Measurements from ENCODE around the gene COL17A1. TPM values are rescaled to one million over a fixed set of nuclear protein-coding genes. Genes with fewer than 3 reads are reported as not detected.

The COL17A1 gene
- total RNA-seq, 2 donors from 2014 or later = 115 to 249 TPM

DNA sequence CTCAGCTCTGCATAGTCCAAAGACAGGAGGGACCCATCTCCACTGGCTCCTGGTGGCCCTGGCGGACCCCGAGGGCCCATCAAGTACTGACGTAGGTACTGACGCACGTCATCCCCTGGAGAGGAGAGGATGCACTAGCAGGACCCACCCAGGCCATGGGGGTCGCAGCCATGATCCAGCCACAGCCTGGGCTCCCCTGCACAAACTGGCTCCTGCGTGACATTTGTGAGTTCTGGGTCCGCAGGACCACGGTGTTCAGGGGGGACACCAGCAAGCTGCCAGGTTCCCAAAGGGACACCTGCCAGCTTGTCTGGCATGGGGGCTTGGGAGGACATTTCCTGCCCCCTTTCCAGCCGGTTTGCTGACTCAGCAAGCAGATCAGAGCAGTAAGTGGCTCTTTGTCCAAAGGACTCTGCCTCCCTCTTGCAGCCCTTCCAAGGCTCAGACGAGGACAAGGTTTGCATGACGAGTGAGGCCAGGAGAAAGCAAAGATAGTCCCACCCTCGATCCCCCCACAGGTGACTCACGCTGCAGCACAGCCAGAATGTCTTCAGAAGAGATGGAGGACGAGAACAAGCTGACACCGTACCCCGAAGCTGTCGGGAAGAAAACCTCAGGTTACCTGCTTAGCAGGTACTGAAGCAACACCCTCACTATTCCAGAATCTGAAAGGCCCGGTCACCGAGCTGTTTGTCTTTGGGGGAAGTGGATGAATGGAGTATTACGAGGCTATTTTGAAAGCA, 49.0 kb downstream of the COL17A1 start:
- Histone ChIP-seq H3K27ac (no peak overlapping the region), H3K9me3 (no peaks in the 10 kb centered on the region), H3K36me3 (no peaks in the 10 kb centered on the region), H3K27me3 (no peaks in the 10 kb centered on the region), H3K4me3 (no peak overlapping the region), H3K4me1 (no peaks in the 10 kb centered on the region), H3K9ac (ENCODE audit: low read depth in 2 of 2, low read length in 2 of 2) (no peak overlapping the region)
- intact Hi-C loops (cut with DNase I) = no loop called here
- TF ChIP-seq, protein P1, sequence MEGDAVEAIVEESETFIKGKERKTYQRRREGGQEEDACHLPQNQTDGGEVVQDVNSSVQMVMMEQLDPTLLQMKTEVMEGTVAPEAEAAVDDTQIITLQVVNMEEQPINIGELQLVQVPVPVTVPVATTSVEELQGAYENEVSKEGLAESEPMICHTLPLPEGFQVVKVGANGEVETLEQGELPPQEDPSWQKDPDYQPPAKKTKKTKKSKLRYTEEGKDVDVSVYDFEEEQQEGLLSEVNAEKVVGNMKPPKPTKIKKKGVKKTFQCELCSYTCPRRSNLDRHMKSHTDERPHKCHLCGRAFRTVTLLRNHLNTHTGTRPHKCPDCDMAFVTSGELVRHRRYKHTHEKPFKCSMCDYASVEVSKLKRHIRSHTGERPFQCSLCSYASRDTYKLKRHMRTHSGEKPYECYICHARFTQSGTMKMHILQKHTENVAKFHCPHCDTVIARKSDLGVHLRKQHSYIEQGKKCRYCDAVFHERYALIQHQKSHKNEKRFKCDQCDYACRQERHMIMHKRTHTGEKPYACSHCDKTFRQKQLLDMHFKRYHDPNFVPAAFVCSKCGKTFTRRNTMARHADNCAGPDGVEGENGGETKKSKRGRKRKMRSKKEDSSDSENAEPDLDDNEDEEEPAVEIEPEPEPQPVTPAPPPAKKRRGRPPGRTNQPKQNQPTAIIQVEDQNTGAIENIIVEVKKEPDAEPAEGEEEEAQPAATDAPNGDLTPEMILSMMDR (IDR thresholded peaks at IDR 0.05) = no peak
- DNase-seq = no peak

DNA sequence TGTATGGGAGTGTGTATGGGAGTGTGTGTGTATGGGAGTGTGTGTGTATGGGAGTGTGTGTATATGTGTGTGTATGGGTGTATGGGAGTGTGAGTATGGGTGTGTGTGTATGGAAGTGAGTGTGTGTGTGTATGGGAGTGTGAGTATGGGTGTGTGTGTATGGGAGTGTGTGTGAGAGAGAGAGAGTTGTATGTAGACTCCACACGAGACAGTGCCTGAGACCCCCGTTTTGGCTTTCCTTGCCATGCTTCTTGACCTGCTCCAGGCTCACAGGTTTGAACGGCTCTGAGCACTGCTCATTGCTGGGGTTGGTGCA, 49.7 kb downstream of the COL17A1 start:
- TF ChIP-seq, protein P1 (IDR thresholded peaks at IDR 0.05) = no peak
- H3K27ac ChIP-seq = no peak overlapping the region
- no peak overlapping the region for H3K9ac ChIP-seq (ENCODE audit: low read depth in 2 of 2, low read length in 2 of 2)
- no peaks in the 10 kb centered on the region for H3K27me3 ChIP-seq
- H3K9me3 ChIP-seq = no peaks in the 10 kb centered on the region
- intact Hi-C loops (cut with DNase I) = no loop called here
- no peaks in the 10 kb centered on the region for H3K36me3 ChIP-seq
- no peak for DNase-seq
- H3K4me1 ChIP-seq = no peaks in the 10 kb centered on the region
- H3K4me3 ChIP-seq = no peak overlapping the region

DNA sequence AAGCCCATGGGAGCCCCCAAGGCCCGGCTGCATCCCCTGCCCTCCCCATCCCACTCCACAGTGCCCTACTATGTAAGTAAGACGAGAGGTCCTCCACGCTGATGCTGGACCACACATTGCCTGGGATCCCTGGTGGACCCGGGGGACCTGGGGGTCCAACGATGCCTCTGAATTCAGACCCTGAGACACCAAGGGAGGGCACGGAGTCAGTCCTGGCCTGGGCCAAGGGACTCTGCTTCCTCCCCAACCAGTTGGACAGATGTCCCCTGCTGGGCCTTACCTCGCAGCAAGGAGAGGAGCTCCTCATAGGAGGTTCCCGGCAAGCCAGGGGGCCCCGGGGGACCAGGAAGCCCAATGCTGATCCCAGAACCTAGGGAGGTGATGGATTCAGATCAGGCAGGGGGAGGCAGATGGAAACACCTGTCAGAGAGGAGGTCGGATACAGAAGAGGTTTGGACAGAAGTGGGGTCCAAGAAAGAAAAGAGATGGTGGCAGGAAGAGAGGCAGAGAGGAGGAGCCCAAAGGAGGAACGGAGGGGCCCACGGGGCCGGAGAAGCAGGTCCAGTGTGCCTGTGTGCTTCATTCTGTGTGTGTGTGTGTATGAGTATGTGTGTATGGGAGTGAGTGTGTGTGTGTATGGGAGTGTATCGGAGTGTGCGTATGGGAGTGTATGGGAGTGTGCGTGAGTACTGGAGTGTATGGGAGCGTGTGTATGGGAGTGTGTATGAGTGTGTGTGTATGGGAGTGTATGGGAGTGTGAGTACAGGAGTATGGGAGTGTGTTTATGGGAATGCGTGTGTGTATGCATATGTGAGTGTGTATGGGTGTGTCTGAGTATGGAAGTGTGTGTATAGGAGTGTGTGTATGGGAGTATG, 50.2 kb downstream of the COL17A1 start:
- H3K27ac ChIP-seq = no peak overlapping the region
- H3K27me3 ChIP-seq = no peaks in the 10 kb centered on the region
- no peaks in the 10 kb centered on the region for H3K36me3 ChIP-seq
- TF ChIP-seq, protein P1 (IDR thresholded peaks at IDR 0.05) = no peak
- H3K9me3 ChIP-seq = no peaks in the 10 kb centered on the region
- H3K9ac ChIP-seq (ENCODE audit: low read depth in 2 of 2, low read length in 2 of 2) = no peak overlapping the region
- DNase-seq = no peak
- intact Hi-C loops (cut with DNase I) = no loop called here
- no peaks in the 10 kb centered on the region for H3K4me1 ChIP-seq
- no peak overlapping the region for H3K4me3 ChIP-seq

DNA sequence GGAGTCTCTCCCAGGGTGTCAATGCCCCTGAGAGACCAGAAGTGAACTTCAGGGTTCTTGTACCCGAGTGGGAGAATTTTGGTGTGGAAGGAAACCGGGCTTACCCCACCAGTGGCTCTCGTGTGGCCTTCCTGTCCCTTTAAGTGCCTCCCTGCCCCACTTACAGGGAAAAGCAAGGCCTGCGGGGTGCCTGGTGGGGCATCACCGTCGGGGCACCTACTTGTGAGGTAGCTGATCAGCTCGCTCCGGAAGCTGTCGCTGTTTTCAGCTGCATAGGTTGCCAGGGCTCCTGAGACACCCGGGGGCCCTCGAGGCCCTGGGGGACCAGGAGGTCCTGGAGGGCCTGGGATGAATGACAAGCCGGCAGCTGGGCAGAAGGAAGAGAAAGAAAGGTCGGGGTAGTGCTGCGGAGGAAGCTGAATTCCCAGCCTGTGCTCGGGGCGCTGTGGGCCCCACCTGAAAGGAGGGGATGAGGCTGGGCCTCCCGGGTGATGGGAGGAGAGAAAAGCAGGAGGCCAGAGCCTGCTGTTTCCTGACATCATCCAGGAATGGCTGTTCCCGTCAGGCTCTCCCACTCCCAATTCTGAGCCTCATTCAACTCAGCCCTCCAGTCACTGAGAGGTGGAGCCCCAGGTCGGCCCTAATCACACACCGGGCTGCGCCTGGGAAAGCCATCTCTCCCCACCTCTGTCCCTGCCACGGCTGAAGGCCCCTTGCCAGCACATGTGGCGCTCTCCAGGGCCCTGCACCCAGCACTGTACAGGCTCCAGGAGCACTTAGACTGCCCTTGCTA, 51.1 kb downstream of the COL17A1 start:
- Histone ChIP-seq H3K4me1 (no peaks in the 10 kb centered on the region), H3K27me3 (no peaks in the 10 kb centered on the region), H3K9me3 (no peaks in the 10 kb centered on the region), H3K9ac (ENCODE audit: low read depth in 2 of 2, low read length in 2 of 2) (no peak overlapping the region), H3K27ac (no peak overlapping the region), H3K36me3 (no peaks in the 10 kb centered on the region), H3K4me3 (no peak overlapping the region)
- intact Hi-C loops (cut with DNase I) = no loop called here
- DNase-seq = no peak
- TF ChIP-seq, protein P1 (IDR thresholded peaks at IDR 0.05) = no peak

- H3K27me3 ChIP-seq = no peaks in the 10 kb centered on the region
- no peak overlapping the region for H3K9ac ChIP-seq (ENCODE audit: low read depth in 2 of 2, low read length in 2 of 2)
- H3K36me3 ChIP-seq = no peaks in the 10 kb centered on the region
- no peak overlapping the region for H3K4me3 ChIP-seq
- H3K4me1 ChIP-seq = no peaks in the 10 kb centered on the region
- DNase-seq = no peak
- H3K9me3 ChIP-seq = no peaks in the 10 kb centered on the region
- no peak overlapping the region for H3K27ac ChIP-seq
- TF ChIP-seq, protein P1 (IDR thresholded peaks at IDR 0.05) = no peak
- intact Hi-C loops (cut with DNase I) = no loop called here
Observed at GRCh38 chr10:104033966-104034365, 51.7 kb downstream of the COL17A1 start.

Measured in colonic mucosa (tissue), 4 donors.